GM12892 (cell line): Measurements from ENCODE around the gene TRIM52.
A peak's percentile ranks its signal among the peaks of the same experiment; 100 is the strongest.

Experiments
- DNase-seq: peaks from one replicate; pipeline ENCODE4 v3.0.0; 2011; ENCODE audit not compliant: insufficient read length
- FAIRE-seq: peaks from 2 replicates; lab custom pipeline; 2011; peaks lifted over from hg19 to GRCh38; lab: Jason Lieb, UNC
- POLR2A ChIP-seq: IDR thresholded peaks from 2 replicates; pipeline ENCODE4 v1.6.1; 2011; ENCODE audit warnings: low read depth, low read length, control low read depth
- POLR2AphosphoS5 ChIP-seq: IDR thresholded peaks from 2 replicates; pipeline ENCODE4 v1.6.1; 2011; ENCODE audit warnings: low read depth, low read length, control low read depth
- TAF1 ChIP-seq: IDR thresholded peaks from 2 replicates; pipeline ENCODE4 v1.6.1; 2011; ENCODE audit warnings: low read depth, mild to moderate bottlenecking, control low read depth, low read length, borderline replicate concordance

TRIM52 gene

GRCh38 chr5:181245427-181246275 lies 15.3 kb downstream of the TRIM52 start:
- no peak for TF ChIP-seq TAF1
- TF ChIP-seq POLR2A = no peak
- no peak for TF ChIP-seq POLR2AphosphoS5
- DNase-seq = no peak
- FAIRE-seq = no peak

DNA sequence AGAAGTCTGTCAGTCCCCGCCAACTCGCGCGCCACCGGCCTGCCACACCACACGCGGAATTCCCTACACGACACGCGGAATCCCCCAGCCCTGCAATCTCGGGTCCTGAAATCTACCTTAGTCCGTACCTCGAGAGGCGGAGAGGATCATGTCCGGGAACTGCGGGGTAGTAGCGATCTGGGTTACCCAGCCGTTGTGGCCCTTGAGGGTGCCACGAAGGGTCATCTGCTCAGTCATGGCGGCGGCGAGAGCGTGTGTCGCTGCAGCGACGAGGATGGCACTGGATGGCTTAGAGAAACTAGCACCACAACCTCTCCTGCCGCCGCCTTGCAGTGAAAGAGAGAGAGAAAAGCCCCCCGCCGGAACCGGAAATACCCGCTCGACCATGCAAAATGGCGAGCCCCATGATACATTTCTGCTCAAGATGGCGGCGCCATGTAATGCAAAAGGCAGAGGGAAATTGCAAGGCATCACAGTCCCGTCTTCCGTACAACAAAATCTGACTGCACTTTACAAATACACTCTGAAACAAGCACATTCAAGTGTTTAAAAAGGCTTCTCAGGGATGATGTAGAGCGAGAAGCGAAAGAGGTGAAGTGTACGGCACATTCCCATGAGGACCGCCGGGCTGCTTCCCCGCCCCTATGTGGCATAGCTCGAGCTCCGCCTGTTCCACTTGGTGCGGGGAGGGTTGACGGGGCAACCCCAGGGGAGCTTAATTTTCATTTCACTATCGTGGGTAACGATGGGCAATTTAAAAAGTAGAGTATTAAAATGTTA lies 17.2 kb downstream of the TRIM52 start, which contains the start of gene RACK1:
TSS of gene RACK1 (minus strand) at position 343 of the 780 bp plus-strand sequence. CDS start at position 237, 106 bp downstream.
- DNase-seq (peak; percentile 74), FAIRE-seq (no peak)
- TF ChIP-seq POLR2A (peak; percentile 99), POLR2AphosphoS5 (peak; percentile 98), TAF1 (peak; percentile 100)

- no peak for FAIRE-seq
- TF ChIP-seq TAF1 = no peak
- no peak for TF ChIP-seq POLR2A
- no peak for TF ChIP-seq POLR2AphosphoS5
- no peak for DNase-seq
Observed at GRCh38 chr5:181243018-181243563, 17.9 kb downstream of the TRIM52 start.

DNA sequence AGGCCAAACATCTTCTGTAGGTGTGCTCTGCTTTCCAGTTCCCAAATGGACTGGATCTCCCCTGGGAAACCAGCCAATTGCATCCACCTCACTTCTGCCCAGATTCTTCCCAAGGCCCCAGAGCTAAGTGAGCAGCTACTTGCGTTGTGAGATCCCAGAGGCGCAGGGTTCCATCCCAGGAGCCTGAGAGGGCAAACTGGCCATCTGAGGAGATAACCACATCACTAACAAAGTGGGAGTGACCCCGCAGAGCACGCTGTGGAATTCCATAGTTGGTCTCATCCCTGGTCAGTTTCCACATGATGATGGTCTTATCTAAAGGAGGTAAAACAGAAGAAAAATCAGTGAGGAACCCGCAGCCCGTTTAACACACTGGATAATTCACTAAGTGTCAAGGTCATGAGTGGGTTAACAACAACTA lies 18.9 kb downstream of the TRIM52 start:
- DNase-seq (no peak), FAIRE-seq (no peak)
- TF ChIP-seq POLR2AphosphoS5 = no peak
- no peak for TF ChIP-seq TAF1
- TF ChIP-seq POLR2A = no peak

- DNase-seq = no peak
- TF ChIP-seq POLR2AphosphoS5 (0 out of 2 replicates have a peak, but pooled peaks have one; percentile 24), POLR2A (peak; percentile 32; the same call in 1 of the 2 replicates), TAF1 (no peak)
- no peak for FAIRE-seq
Observed at GRCh38 chr5:181241393-181241975, 19.5 kb downstream of the TRIM52 start.

GRCh38 chr5:181239062-181239663 lies 21.8 kb downstream of the TRIM52 start:
- DNase-seq = no peak
- no peak for FAIRE-seq
- TF ChIP-seq TAF1 = no peak
- no peak; the same call in 1 of the 2 replicates for TF ChIP-seq POLR2AphosphoS5
- no peak; the same call in 1 of the 2 replicates for TF ChIP-seq POLR2A

DNA sequence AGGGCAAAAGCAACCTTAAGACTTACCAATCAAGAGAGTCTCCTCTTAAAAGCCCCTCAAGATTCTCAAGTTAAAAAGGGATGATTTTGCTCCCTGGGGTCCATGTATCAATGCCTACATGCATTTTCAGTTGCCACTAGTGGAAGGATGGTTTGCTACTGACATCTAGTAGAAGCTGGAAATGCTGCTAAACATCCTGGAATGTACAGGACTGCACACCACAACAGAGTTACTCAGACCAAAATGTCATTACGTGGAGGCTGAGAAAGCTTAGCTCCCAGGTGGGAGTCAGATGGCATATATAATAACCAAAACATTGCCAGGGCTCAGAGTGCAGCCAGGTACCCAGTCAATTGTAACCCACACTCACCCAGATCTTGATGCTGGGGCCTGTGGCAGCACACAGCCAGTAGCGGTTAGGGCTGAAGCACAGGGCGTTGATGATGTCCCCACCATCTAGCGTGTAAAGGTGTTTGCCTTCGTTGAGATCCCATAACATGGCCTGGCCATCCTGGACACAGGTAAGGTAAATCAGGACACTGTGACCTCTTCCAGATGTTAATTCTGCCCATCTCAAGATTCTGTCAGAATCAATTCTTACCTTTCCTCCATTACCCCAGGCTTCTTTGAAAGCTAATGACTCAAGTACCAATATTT lies 23.1 kb downstream of the TRIM52 start:
- FAIRE-seq = no peak
- DNase-seq = no peak
- peak; percentile 63 for TF ChIP-seq POLR2AphosphoS5
- no peak for TF ChIP-seq TAF1

- no peak; the same call in 1 of the 2 replicates for TF ChIP-seq POLR2AphosphoS5
- peak; percentile 55 for TF ChIP-seq POLR2A
- TF ChIP-seq TAF1 = no peak
- DNase-seq = no peak
- no peak for FAIRE-seq
Observed at GRCh38 chr5:181236954-181237641, 23.8 kb downstream of the TRIM52 start.

DNA sequence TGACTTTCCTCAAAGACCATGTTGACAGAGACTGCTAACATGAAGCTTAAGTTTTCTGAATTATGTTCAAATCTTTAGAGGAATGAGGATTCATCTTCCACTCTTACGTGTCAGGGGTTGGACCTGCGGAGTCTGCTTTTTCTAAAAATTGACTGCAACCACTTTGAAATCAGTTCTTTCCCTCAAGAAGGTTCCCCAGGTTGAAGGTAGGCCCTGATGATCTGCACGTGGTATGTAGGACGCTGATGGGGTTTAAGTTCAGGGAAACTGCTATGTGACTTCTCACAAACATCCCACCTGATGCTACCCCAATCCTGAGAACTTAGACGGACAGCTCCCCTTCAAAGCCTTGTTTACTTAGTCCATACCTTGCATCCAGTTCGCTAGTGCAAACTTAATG lies 24.5 kb downstream of the TRIM52 start:
- no peak for TF ChIP-seq TAF1
- no peak for TF ChIP-seq POLR2A
- TF ChIP-seq POLR2AphosphoS5 = no peak
- FAIRE-seq (no peak), DNase-seq (no peak)
